ENCODE results near the gene PPP1R12B.
"Not testable (repeated sequence)": the region's sequence is repeated elsewhere in the genome, so short reads cannot be mapped to it uniquely, and the experiment has no call there.

GRCh38 chr1:202410251-202410650 is 61.8 kb downstream of the PPP1R12B start:
- not testable (repeated sequence) for TF ChIP-seq CTCF (conservative IDR thresholded peaks at IDR 0.05; ENCODE audit: low read depth in 2 of 2); EZH2 (IDR thresholded peaks at IDR 0.05; ENCODE audit: low read depth, unreplicated experiment); JUNB (IDR thresholded peaks at IDR 0.05; ENCODE audit: unreplicated experiment); REST (IDR thresholded peaks at IDR 0.05; ENCODE audit: unreplicated experiment); POLR2AphosphoS5 (IDR thresholded peaks at IDR 0.05; ENCODE audit: low read depth)
- TF ChIP-seq, protein P1, sequence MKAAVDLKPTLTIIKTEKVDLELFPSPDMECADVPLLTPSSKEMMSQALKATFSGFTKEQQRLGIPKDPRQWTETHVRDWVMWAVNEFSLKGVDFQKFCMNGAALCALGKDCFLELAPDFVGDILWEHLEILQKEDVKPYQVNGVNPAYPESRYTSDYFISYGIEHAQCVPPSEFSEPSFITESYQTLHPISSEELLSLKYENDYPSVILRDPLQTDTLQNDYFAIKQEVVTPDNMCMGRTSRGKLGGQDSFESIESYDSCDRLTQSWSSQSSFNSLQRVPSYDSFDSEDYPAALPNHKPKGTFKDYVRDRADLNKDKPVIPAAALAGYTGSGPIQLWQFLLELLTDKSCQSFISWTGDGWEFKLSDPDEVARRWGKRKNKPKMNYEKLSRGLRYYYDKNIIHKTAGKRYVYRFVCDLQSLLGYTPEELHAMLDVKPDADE (IDR thresholded peaks at IDR 0.05), result not testable (repeated sequence)
